Measurements from ENCODE around the gene MEAK7. TPM values are rescaled to one million over a fixed set of nuclear protein-coding genes. Genes with fewer than 3 reads are reported as not detected.
A peak's percentile ranks its signal among the peaks of the same experiment; 100 is the strongest.

Gene MEAK7
- polyA plus RNA-seq, 3 donors, result 2.5 to 5.0 (median 4.7) TPM

DNA sequence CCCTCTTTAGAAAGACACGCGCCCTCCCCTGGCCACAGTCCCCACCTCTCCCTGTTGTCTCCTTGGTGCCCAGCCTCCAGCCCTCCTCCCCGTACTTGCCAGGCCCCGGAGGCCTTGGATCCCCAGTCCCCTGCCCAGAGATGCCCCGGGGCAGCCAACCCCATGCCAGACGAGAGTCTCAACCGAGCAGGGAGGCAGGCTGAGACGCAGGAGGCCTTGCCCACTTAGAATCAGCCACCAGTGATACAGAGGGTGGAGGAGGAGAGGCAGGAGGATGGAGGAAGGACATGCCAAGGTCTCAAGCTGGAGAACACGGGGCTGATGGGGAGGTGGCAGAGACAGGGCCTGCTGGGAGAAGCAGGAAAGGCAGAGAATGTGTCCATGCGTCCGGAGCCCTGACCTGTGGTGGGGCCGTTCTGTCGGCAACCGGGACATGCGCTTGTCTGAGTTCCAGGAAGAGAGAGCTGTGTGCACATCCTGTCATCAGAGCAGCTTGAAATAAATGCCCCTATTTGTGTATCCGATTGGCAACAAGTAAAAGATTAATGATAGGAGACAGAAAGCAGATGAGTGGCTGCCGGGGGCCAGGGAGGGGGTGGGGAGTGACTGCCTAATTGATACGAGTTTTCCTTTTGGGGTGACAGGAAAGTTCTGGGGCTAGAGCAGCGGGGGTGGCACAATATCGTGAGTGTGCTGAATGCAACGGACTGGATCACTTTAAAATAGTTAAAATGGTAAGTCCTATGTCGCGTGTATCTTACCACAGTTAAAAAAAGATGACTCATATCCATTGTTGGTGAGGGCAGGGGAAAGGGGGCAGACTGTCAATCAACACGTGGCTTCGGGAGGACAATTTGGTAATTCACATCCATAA, 44.7 kb upstream of the MEAK7 start:
- peaks cover 38% of the 10 kb centered on the region for H3K4me1 Mint-ChIP-seq
- no peaks in the 10 kb centered on the region for H3K9me3 ChIP-seq (replicated peaks in 1 of 2; ENCODE audit: control insufficient read depth in 1 of 2, insufficient read depth in 1 of 2, low read length in 2 of 2)
- H3K4me2 ChIP-seq (replicated peaks; ENCODE audit: extremely low read depth, low read length, poor library complexity, severe bottlenecking), result no peak overlapping the region
- H3K27me3 Mint-ChIP-seq (ENCODE audit: low read depth in 3 of 3), result peaks cover 17 to 30% (median 17%) of the 10 kb centered on the region in 3 donors
- no peak overlapping the region for H3K27ac ChIP-seq (ENCODE audit: low read depth in 1 of 2, low read length in 2 of 2)
- intact Hi-C loops (cut with micrococcal nuclease), result no loop called here
- H3K9me3 Mint-ChIP-seq, result no peaks in the 10 kb centered on the region
- TF ChIP-seq, protein P1, sequence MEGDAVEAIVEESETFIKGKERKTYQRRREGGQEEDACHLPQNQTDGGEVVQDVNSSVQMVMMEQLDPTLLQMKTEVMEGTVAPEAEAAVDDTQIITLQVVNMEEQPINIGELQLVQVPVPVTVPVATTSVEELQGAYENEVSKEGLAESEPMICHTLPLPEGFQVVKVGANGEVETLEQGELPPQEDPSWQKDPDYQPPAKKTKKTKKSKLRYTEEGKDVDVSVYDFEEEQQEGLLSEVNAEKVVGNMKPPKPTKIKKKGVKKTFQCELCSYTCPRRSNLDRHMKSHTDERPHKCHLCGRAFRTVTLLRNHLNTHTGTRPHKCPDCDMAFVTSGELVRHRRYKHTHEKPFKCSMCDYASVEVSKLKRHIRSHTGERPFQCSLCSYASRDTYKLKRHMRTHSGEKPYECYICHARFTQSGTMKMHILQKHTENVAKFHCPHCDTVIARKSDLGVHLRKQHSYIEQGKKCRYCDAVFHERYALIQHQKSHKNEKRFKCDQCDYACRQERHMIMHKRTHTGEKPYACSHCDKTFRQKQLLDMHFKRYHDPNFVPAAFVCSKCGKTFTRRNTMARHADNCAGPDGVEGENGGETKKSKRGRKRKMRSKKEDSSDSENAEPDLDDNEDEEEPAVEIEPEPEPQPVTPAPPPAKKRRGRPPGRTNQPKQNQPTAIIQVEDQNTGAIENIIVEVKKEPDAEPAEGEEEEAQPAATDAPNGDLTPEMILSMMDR (IDR thresholded peaks at IDR 0.05), result no peak
- peak overlapping the region in 1 of 2 donors; percentile 64 for H3K4me3 Mint-ChIP-seq
- H2AFZ ChIP-seq (ENCODE audit: insufficient read depth, low read depth, low read length, poor library complexity, severe bottlenecking), result no peak overlapping the region
- H3K79me2 ChIP-seq (ENCODE audit: insufficient read depth, low read length), result no peaks in the 10 kb centered on the region
- peaks cover 8 to 10% of the 10 kb centered on the region in 2 donors for H3K36me3 Mint-ChIP-seq
- no peaks in the 10 kb centered on the region for H3K36me3 ChIP-seq (replicated peaks in 1 of 2; ENCODE audit: control insufficient read depth in 1 of 2, insufficient read depth in 2 of 2, low read length in 2 of 2)
- H3K27ac Mint-ChIP-seq, result peak overlapping the region in 2 of 7 donors; percentile 5 to 6
- peaks cover 0 to 15% of the 10 kb centered on the region in 2 donors for H3K27me3 ChIP-seq (ENCODE audit: control insufficient read depth in 2 of 2, insufficient read depth in 2 of 2, low read length in 2 of 2)
- DNase-seq, result peak in 1 of 3 donors; percentile 36
- no peak overlapping the region for H3K9ac ChIP-seq (ENCODE audit: insufficient read depth, low read length, poor library complexity, severe bottlenecking)
- 75% methylated on average over 18 of the region's 25 CpGs for WGBS (ENCODE audit: insufficient coverage)
- no peak overlapping the region for H3K4me3 ChIP-seq (replicated peaks in 1 of 3; ENCODE audit: low read depth in 2 of 3, low read length in 3 of 3)
- H4K20me1 ChIP-seq (ENCODE audit: insufficient read depth, low read length), result no peaks in the 10 kb centered on the region
- H3K4me1 ChIP-seq (ENCODE audit: control insufficient read depth in 1 of 2, insufficient read depth in 2 of 2, low read length in 2 of 2), result peaks cover 10 to 21% of the 10 kb centered on the region in 2 donors

DNA sequence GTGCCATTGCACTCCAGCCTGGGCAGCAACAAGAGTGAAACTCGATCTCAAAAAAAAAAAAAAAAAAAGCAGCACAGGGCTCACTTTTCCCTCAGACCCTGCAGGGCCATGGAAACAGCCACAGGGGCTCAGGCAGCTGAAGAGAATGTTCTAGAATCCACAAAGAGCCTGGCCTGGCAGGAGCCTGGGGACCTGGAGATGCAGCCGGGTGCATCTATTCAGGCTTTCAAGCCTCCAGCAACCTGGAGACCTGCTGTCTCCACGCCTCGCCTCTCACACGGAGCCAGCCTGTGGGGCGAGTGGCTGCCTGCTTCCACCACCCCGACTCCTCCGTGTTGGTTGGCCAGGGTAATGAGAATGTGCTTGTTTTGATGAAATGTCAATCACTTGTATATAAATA, 44.0 kb upstream of the MEAK7 start:
- no peaks in the 10 kb centered on the region for H3K79me2 ChIP-seq (ENCODE audit: insufficient read depth, low read length)
- no peak overlapping the region for H3K4me3 ChIP-seq (replicated peaks in 1 of 3; ENCODE audit: low read depth in 2 of 3, low read length in 3 of 3)
- Mint-ChIP-seq H3K36me3 (peaks cover 5 to 8% of the 10 kb centered on the region in 2 donors), H3K4me3 (no peak overlapping the region), H3K27me3 (ENCODE audit: low read depth in 3 of 3) (peaks cover 21 to 34% (median 23%) of the 10 kb centered on the region in 3 donors), H3K27ac (no peak overlapping the region), H3K9me3 (no peaks in the 10 kb centered on the region), H3K4me1 (peaks cover 32% of the 10 kb centered on the region)
- H3K27ac ChIP-seq (ENCODE audit: low read depth in 1 of 2, low read length in 2 of 2), result no peak overlapping the region
- intact Hi-C loops (cut with micrococcal nuclease), result no loop called here
- H3K4me1 ChIP-seq (ENCODE audit: control insufficient read depth in 1 of 2, insufficient read depth in 2 of 2, low read length in 2 of 2), result peaks cover 10 to 21% of the 10 kb centered on the region in 2 donors
- H3K9me3 ChIP-seq (replicated peaks in 1 of 2; ENCODE audit: control insufficient read depth in 1 of 2, insufficient read depth in 1 of 2, low read length in 2 of 2), result no peaks in the 10 kb centered on the region
- no peak overlapping the region for H3K9ac ChIP-seq (ENCODE audit: insufficient read depth, low read length, poor library complexity, severe bottlenecking)
- H3K36me3 ChIP-seq (replicated peaks in 1 of 2; ENCODE audit: control insufficient read depth in 1 of 2, insufficient read depth in 2 of 2, low read length in 2 of 2), result no peaks in the 10 kb centered on the region
- DNase-seq, result no peak
- no peak overlapping the region for H3K4me2 ChIP-seq (replicated peaks; ENCODE audit: extremely low read depth, low read length, poor library complexity, severe bottlenecking)
- H4K20me1 ChIP-seq (ENCODE audit: insufficient read depth, low read length), result no peaks in the 10 kb centered on the region
- 89% methylated on average over 1 of the region's 8 CpGs for WGBS (ENCODE audit: insufficient coverage)
- TF ChIP-seq, protein P1 (IDR thresholded peaks at IDR 0.05), result no peak
- no peak overlapping the region for H2AFZ ChIP-seq (ENCODE audit: insufficient read depth, low read depth, low read length, poor library complexity, severe bottlenecking)
- H3K27me3 ChIP-seq (ENCODE audit: control insufficient read depth in 2 of 2, insufficient read depth in 2 of 2, low read length in 2 of 2), result peaks cover 0 to 20% of the 10 kb centered on the region in 2 donors
